OCI-M1 (cell line): ENCODE results near the gene ABCA4.
"Not testable (repeated sequence)": the region's sequence is repeated elsewhere in the genome, so short reads cannot be mapped to it uniquely, and the experiment has no call there.

Experiments
- DNase-seq: peaks from one replicate; lab custom pipeline; 2025; lab: John Stamatoyannopoulos, UW

The ABCA4 gene

DNA sequence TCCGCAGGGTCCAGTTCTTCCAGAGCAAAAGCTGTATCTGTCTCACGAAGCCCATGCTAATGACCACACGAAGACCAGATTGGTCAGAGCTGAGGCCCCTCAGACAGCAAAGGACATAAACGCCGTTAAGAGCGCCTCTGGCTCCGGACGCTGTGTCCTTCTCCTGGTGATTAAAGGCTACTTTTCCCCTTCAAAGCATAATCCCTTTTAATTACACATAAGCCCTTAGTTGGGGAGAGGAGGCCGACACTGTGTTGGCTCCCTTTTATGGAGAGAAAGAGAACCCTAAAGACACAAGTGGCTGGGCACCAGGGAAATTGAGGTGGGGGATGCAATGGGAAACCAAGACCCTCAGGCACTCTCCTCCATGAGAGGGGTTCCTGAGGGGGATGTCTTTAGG lies at the start of gene ABCA4:
TSS of gene ABCA4 (minus strand) at position 158 of the 400 bp plus-strand sequence. CDS start at position 55, 103 bp downstream.
- DNase-seq: no peak

GRCh38 chr1:94169126-94169525 lies 48.2 kb upstream of the ABCA4 start:
- no peak for DNase-seq

GRCh38 chr1:94165843-94166242 lies 44.9 kb upstream of the ABCA4 start:
- DNase-seq: no peak

DNA sequence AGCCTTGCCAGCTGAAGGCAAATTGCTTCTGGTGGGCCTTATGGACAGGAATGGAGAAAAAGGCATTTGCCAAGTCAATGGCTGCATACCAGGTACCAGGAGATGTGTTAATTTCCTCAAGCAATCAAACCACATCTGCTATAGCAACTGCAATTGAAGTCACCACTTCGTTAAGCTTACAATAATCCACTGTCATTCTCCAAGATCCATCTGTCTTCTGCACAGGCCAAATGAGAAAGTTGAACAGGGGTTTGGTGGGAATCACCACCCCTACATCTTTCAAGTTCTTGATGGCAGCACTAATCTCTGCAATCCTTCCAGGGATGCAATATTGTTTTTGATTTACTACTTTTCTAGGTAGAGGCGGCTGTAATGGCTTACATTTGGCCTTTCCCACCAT lies 43.9 kb upstream of the ABCA4 start:
- not testable (repeated sequence) for DNase-seq

GRCh38 chr1:94164121-94164520 lies 43.2 kb upstream of the ABCA4 start:
- not testable (repeated sequence) for DNase-seq

- not testable (repeated sequence) for DNase-seq
Measured at GRCh38 chr1:94163249-94163648, 42.3 kb upstream of the ABCA4 start.

GRCh38 chr1:94160811-94161210 lies 39.9 kb upstream of the ABCA4 start:
- DNase-seq: no peak

- no peak for DNase-seq
Measured at GRCh38 chr1:94156096-94156625, 35.2 kb upstream of the ABCA4 start.

DNA sequence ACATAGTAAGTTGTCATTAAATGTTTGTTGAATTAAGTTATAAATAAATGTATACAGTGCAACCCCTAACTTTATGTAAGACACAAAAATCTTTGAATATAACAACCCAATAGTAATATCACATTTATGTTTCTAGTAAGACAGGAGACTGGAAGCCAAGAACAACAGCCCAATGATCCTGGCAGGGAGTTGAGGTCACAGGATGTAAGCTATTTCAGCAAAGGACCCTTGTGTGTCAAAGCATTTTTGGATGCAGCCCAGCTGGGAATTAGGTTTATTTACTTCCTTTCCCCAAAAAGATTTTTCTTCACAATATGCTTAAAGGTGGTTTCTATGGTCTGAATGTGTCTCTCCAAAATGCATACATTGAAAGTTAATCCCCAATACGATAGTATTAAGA lies 34.0 kb upstream of the ABCA4 start:
- no peak for DNase-seq

DNA sequence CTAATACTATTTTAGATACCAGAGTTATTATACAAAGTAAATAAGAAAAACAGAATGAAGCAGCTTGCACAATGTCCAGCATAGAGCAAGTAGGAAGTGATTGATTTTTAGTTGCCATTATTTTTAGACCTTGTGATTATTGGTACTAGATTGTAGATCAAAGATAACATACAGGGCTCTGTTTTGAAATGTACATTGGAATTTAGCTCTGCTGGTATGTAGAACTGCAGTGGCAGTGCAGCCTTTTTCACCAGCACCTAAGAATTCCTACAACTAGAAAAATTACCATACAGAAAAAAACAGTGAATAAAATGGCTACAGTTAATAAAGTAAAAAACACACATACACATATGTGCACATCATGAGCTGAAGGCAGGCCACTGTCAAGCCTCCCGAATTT lies 32.2 kb upstream of the ABCA4 start:
- DNase-seq: no peak

- DNase-seq: not testable (repeated sequence)
Measured at GRCh38 chr1:94149166-94149565, 28.2 kb upstream of the ABCA4 start.

GRCh38 chr1:94146273-94146672 lies 25.3 kb upstream of the ABCA4 start:
- no peak for DNase-seq

DNA sequence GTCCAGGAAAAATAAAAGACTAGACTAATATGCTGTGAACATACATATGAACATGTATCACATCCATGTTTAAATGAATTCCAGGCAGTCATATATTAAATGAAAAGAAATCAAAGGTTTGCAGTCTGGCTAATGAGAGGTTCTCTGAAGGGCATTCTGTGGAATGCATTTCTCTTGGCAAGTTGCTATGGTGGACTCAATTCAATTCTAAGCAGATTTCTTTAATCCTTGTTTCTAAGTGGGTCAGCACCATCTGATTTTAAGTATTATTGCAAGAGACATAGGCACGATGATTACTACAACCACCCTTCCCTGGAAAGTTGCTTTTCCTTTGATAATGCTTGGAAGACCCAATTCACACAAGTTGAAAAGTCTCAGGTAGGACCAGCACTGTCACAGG lies 23.9 kb upstream of the ABCA4 start:
- DNase-seq: no peak

GRCh38 chr1:94143809-94144176 lies 22.8 kb upstream of the ABCA4 start:
- no peak for DNase-seq

DNA sequence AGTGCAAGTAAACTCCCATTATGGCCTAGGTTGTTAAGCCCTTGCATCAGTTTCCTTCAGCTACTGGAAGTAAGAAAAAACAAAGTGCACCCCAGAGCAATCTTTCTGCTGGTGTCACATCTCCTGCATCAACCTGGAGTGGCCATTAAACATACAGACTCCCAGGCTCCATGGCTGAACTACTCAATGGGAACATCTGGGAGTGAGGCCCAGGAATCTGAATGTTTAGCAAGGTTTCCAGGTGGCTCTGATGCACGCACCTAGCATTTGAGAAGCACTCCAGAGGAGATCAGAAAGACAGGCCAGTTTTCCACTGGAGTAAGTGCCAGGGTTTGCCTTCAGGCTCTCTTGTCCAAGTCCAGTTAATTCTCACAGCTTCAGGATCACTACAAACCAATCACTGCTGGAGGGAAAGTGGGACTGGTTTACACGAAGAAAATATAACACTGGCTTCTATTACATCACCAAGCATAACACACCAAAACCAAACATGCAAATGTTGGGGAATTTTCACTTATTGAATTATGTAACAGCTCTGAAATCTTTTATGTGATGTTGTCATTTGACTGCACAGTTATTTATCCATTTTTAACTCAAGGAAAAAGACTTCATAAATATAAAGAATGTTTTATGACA lies 22.3 kb upstream of the ABCA4 start:
- DNase-seq: no peak

DNA sequence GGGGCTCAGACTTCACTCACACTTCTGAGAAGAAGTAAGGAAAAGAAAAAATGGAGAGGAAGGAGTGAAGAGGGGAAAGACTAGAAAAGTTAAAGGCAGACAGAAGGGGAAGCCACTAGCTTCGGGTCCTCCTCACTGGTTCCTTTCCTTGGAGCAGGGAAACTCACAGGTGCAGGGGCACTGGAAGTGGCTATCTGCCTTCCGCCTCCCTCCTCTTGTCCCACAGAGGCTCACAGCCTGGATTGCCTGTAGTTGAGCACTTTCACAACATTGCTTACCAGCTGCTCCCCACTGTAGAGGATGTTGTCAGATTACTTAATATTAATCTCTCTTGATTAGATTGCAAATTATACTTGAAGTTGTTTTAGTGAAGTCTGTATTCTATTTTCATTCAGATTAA lies 21.6 kb upstream of the ABCA4 start:
- no peak for DNase-seq

GRCh38 chr1:94142022-94142421 lies 21.1 kb upstream of the ABCA4 start:
- no peak for DNase-seq

GRCh38 chr1:94132111-94132510 lies 11.2 kb upstream of the ABCA4 start:
- no peak for DNase-seq

- no peak for DNase-seq
Measured at GRCh38 chr1:94130851-94131595, 10.1 kb upstream of the ABCA4 start.

DNA sequence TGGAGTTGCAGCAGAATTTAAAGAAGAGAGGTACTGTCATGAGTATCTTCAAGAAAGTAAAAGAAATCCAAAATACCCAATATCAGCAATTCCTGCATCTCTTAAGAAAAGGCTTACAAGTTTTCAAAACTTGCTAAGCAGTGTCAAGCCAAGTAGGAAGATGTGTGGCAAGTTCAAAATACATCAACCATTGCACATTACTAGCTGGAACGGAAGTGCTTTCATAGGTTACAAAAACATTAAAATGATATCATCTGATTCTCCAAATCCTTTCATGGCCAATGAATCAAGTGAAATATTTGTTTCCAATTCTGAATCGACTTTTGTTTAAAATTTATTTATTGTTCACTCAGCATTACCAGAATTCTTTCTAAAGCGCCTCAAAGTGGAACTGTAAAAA lies 5.7 kb upstream of the ABCA4 start:
- DNase-seq: no peak

- DNase-seq: no peak
Measured at GRCh38 chr1:94125551-94126514, 4.9 kb upstream of the ABCA4 start.

DNA sequence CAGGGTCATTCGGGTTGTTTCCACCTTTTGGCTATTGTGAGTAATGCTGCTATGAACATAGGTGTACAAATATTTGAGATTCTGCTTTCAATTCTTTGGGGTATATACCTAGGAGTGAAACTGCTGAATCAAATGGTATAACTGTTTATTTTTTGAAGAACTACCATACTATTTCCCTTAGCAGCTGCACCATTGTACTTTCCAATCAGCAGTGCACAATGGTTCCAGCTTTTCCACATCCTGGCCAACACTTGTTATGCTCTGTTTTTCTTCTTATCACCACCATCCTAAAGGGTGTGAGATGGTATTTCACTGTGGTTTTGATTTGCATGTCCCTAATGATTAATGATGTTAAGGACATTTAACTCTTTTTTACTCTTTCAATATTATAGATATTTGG lies 3.6 kb upstream of the ABCA4 start:
- DNase-seq: no peak
